Liver (tissue), 9 donors: ENCODE measurements around the gene ABHD18. TPM values are rescaled to one million over a fixed set of nuclear protein-coding genes. Genes with fewer than 3 reads are reported as not detected.

ENCODE experiments used
- DNase-seq: peaks from one replicate; pipeline ENCODE4 v3.0.0-alpha.2; 2017; ENCODE audit warnings: low spot score
- H3K27ac ChIP-seq, 2 donors: one replicate each; pipeline ENCODE4 v1.7.0; 2013; ENCODE audit warnings: inconsistent platforms in 2 of 2, low read length in 2 of 2, control low read depth in 1 of 2, low read depth in 1 of 2, mild to moderate bottlenecking in 1 of 2
- H3K27me3 ChIP-seq, 4 donors: one replicate each; pipeline versions ENCODE4 v1.6.1 to v1.7.0; 2013; ENCODE audit warnings: low read length in 3 of 4, inconsistent platforms in 1 of 4, mild to moderate bottlenecking in 1 of 4, moderate library complexity in 1 of 4; ENCODE audit not compliant: control insufficient read depth in 4 of 4, insufficient read depth in 4 of 4
- H3K36me3 ChIP-seq, 4 donors: one replicate each; pipeline versions ENCODE4 v1.6.1 to v1.7.0; 2013; ENCODE audit warnings: low read length in 3 of 4, mild to moderate bottlenecking in 3 of 4, low read depth in 1 of 4, moderate library complexity in 1 of 4; ENCODE audit not compliant: control insufficient read depth in 4 of 4, insufficient read depth in 3 of 4
- H3K4me1 ChIP-seq, 4 donors: one replicate each; pipeline versions ENCODE4 v1.6.1 to v1.7.0; 2013; ENCODE audit warnings: low read length in 3 of 4, mild to moderate bottlenecking in 3 of 4, moderate library complexity in 1 of 4; ENCODE audit not compliant: control insufficient read depth in 4 of 4, insufficient read depth in 4 of 4
- H3K4me3 ChIP-seq, 3 donors: one replicate each; pipeline versions ENCODE4 v1.6.1 to v1.7.0; 2013; ENCODE audit warnings: low read length in 3 of 3, control low read depth in 1 of 3, low read depth in 1 of 3, mild to moderate bottlenecking in 1 of 3
- H3K9ac ChIP-seq, 2 donors: one replicate each; pipeline ENCODE4 v1.7.0; 2013; ENCODE audit warnings: low read length in 2 of 2, mild to moderate bottlenecking in 2 of 2, moderate library complexity in 2 of 2, control low read depth in 1 of 2, low read depth in 1 of 2
- H3K9me3 ChIP-seq, 4 donors: one replicate each; pipeline versions ENCODE4 v1.6.1 to v1.7.0; 2013; ENCODE audit warnings: low read length in 3 of 4; ENCODE audit not compliant: control insufficient read depth in 4 of 4
- EGR1 ChIP-seq, 2 donors: IDR thresholded peaks; 2 replicates each; pipeline ENCODE4 v1.6.1; 2016 to 2018; ENCODE audit warnings: antibody characterized with exemption in 2 of 2, low read depth in 2 of 2
- FOXA1 ChIP-seq: IDR thresholded peaks from 2 replicates; pipeline ENCODE4 v1.6.1; 2016; ENCODE audit warnings: antibody characterized with exemption
- FOXA2 ChIP-seq: IDR thresholded peaks from 2 replicates; pipeline ENCODE4 v1.6.1; 2016; ENCODE audit warnings: antibody characterized with exemption
- GABPA ChIP-seq, 2 donors: IDR thresholded peaks in 1 of 2; conservative IDR thresholded peaks in 1 of 2; 2 replicates each; pipeline ENCODE4 v1.6.1; 2016; ENCODE audit warnings: antibody characterized with exemption in 2 of 2, mild to moderate bottlenecking in 1 of 2, moderate library complexity in 1 of 2
- HNF4A ChIP-seq, 2 donors: conservative IDR thresholded peaks; 2 replicates each; pipeline ENCODE4 v1.6.1; 2016; ENCODE audit warnings: antibody characterized with exemption in 2 of 2, mild to moderate bottlenecking in 2 of 2
- HNF4G ChIP-seq: IDR thresholded peaks from 2 replicates; pipeline ENCODE4 v1.6.1; 2016; ENCODE audit warnings: antibody characterized with exemption
- JUND ChIP-seq, 2 donors: IDR thresholded peaks; 2 replicates each; pipeline ENCODE4 v1.6.1; 2016; ENCODE audit warnings: antibody characterized with exemption in 2 of 2
- MAX ChIP-seq: IDR thresholded peaks from 2 replicates; pipeline ENCODE4 v1.6.1; 2016; ENCODE audit warnings: antibody characterized with exemption
- NR2F2 ChIP-seq: IDR thresholded peaks from 2 replicates; pipeline ENCODE4 v1.6.1; 2016; ENCODE audit warnings: antibody characterized with exemption
- RAD21 ChIP-seq, 2 donors: IDR thresholded peaks; 2 replicates each; pipeline ENCODE4 v1.6.1; 2016; ENCODE audit warnings: antibody characterized with exemption in 2 of 2, mild to moderate bottlenecking in 2 of 2
- REST ChIP-seq: IDR thresholded peaks from 2 replicates; pipeline ENCODE4 v1.6.1; 2016; ENCODE audit warnings: antibody characterized with exemption, mild to moderate bottlenecking
- RXRA ChIP-seq, 2 donors: IDR thresholded peaks; 2 replicates each; pipeline ENCODE4 v1.6.1; 2017 to 2018; ENCODE audit warnings: antibody characterized with exemption in 2 of 2, mild to moderate bottlenecking in 1 of 2
- SP1 ChIP-seq: IDR thresholded peaks from 2 replicates; pipeline ENCODE4 v1.6.1; 2018; ENCODE audit warnings: antibody characterized with exemption, mild to moderate bottlenecking
- TAF1 ChIP-seq: conservative IDR thresholded peaks from 2 replicates; pipeline ENCODE4 v1.6.1; 2016; ENCODE audit warnings: antibody characterized with exemption, mild to moderate bottlenecking
- YY1 ChIP-seq: IDR thresholded peaks from 2 replicates; pipeline ENCODE4 v1.6.1; 2016; ENCODE audit warnings: antibody characterized with exemption, mild to moderate bottlenecking
- ZBTB33 ChIP-seq: IDR thresholded peaks from 2 replicates; pipeline ENCODE4 v1.6.1; 2016; ENCODE audit warnings: antibody characterized with exemption
- WGBS: extraction: QIAGEN DNeasy Blood & Tissue Kit; methylation state at CpG from one replicate; pipeline ENCODE4 v1.1.7; 2013; 5-methylcytosine and 5-hydroxymethylcytosine counted together
- polyA plus RNA-seq, 2 donors: library from polyadenylated mRNA; stranded (reverse) in 1 of 2; unstranded in 1 of 2; fragments of 200-250 nt in 1 of 2; fragments of >200 nt in 1 of 2; fragmentation: Nextera tagmentation in 1 of 2; extraction: Ambion mirVana in 1 of 2; gene quantifications; one replicate each; pipeline versions ENCODE4 v1.2.1 to v1.2.3, GENCODE V29; 2013 to 2015
- total RNA-seq, 2 donors: library from RNA; depleted of rRNA; stranded (reverse); fragments of >200 nt; gene quantifications; one replicate each; pipeline ENCODE4 v1.2.3, GENCODE V29; 2014
- TF ChIP-seq, protein P1 (sequence below): fragments of 150-350 bp; IDR thresholded peaks from 2 replicates; pipeline ENCODE4 v1.5.1; 2017; ENCODE audit warnings: improper control_type of control experiment, low read depth, low read length; ENCODE audit not compliant: missing input control
- TF ChIP-seq, protein P2 (sequence below): IDR thresholded peaks from 2 replicates; pipeline ENCODE4 v1.6.1; 2016; ENCODE audit warnings: antibody characterized with exemption
- donor health status: healthy.
- donor health status: healthy.
- donor health status: healthy.
- donor health status: healthy.
- donor health status: healthy.

The ABHD18 gene
- total and polyA plus RNA-seq, 4 donors, result 3.9 to 14.1 (median 8.5) TPM

DNA sequence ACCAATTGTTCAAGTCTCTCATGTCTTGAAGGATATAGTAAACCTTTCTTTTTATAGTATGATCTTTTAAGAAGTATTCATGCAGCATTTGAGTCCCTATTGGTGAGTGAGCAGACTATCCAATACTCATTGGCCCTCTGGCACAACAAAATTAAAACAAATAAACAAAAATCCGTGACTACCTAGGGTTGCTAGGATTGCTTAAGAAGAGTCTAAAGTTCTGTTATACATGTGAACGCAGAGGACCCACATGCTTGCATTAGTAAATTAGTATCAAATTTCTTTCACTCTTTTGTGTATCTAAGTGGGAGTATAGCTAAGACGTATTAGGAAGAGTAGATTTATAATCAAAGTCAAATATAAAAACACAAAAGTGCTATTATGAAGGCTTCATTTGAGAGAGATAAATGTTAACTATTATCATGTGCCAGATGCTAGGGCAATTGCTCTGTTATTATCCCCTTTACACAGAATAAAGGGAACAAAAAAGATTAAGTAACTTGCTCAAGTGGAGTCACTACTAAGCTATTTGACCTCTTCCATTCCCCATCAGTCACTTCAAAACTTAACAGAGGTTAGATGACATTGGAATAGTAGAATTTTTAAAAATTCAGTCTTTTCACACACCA lies 66.7 kb downstream of the ABHD18 start:
- DNase-seq, result no peak

More for the DNA sequence above, 66.7 kb downstream of the ABHD18 start:
- peaks cover 2 to 19% (median 4%) of the 10 kb centered on the region in 4 donors for H3K4me1 ChIP-seq
- no peak overlapping the region for H3K4me3 ChIP-seq
- H3K9me3 ChIP-seq, result no peaks in the 10 kb centered on the region
- 37% methylated on average over 3 of the region's 3 CpGs for WGBS
- H3K9ac ChIP-seq, result peak overlapping the region in 1 of 2 donors; percentile 53
- peak; percentile 50 to 72 for TF ChIP-seq RXRA (IDR thresholded peaks at IDR 0.05)
- TF ChIP-seq YY1, result peak; percentile 30
- TF ChIP-seq MAX, result peak; percentile 72
- no peak for TF ChIP-seq NR2F2
- TF ChIP-seq RAD21 (IDR thresholded peaks at IDR 0.05), result peak; percentile 34 to 44
- peak; percentile 15 for TF ChIP-seq FOXA1
- peak; percentile 95 for TF ChIP-seq SP1
- no peak for TF ChIP-seq GABPA (IDR thresholded peaks at IDR 0.05 in 1 of 2, conservative IDR thresholded peaks at IDR 0.05 in 1 of 2)
- TF ChIP-seq, protein P1, sequence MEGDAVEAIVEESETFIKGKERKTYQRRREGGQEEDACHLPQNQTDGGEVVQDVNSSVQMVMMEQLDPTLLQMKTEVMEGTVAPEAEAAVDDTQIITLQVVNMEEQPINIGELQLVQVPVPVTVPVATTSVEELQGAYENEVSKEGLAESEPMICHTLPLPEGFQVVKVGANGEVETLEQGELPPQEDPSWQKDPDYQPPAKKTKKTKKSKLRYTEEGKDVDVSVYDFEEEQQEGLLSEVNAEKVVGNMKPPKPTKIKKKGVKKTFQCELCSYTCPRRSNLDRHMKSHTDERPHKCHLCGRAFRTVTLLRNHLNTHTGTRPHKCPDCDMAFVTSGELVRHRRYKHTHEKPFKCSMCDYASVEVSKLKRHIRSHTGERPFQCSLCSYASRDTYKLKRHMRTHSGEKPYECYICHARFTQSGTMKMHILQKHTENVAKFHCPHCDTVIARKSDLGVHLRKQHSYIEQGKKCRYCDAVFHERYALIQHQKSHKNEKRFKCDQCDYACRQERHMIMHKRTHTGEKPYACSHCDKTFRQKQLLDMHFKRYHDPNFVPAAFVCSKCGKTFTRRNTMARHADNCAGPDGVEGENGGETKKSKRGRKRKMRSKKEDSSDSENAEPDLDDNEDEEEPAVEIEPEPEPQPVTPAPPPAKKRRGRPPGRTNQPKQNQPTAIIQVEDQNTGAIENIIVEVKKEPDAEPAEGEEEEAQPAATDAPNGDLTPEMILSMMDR, result no peak
- TF ChIP-seq, protein P2, sequence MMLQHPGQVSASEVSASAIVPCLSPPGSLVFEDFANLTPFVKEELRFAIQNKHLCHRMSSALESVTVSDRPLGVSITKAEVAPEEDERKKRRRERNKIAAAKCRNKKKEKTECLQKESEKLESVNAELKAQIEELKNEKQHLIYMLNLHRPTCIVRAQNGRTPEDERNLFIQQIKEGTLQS, result peak; percentile 42
- TF ChIP-seq ZBTB33, result peak; percentile 72
- peak; percentile 94 for TF ChIP-seq HNF4A (conservative IDR thresholded peaks at IDR 0.05)
- peak; percentile 69 for TF ChIP-seq HNF4G
- peak in 1 of 2 donors; percentile 24 for TF ChIP-seq EGR1 (IDR thresholded peaks at IDR 0.05; ENCODE audit: low read depth in 2 of 2)
- TF ChIP-seq JUND (IDR thresholded peaks at IDR 0.05), result peak; percentile 34 to 35
- no peak for TF ChIP-seq REST
- TF ChIP-seq TAF1, result no peak
- TF ChIP-seq FOXA2, result peak; percentile 39
- peaks cover 0 to 6% (median 3%) of the 10 kb centered on the region in 4 donors for H3K36me3 ChIP-seq
- no peaks in the 10 kb centered on the region for H3K27me3 ChIP-seq
- H3K27ac ChIP-seq, result peak overlapping the region; percentile 76 to 83
